ENCODE measurements around the gene KNDC1.

GRCh38 chr10:133238466-133238804 is 78.4 kb downstream of the KNDC1 start:
- TF ChIP-seq CTCF (IDR thresholded peaks at IDR 0.05) (no peak), POLR2A (IDR thresholded peaks at IDR 0.05) (no peak), EP300 (IDR thresholded peaks at IDR 0.05) (no peak), POLR2AphosphoS5 (IDR thresholded peaks at IDR 0.05) (no peak)
